NCI-H82 treated with DMSO at 0.1 percent for 48 hours (cell line): ENCODE measurements around the gene GRIK1.
"Not testable (repeated sequence)": the region's sequence is repeated elsewhere in the genome, so short reads cannot be mapped to it uniquely, and the experiment has no call there.

ENCODE experiments used
- DNase-seq: peaks from one replicate; lab custom pipeline; 2025; ENCODE audit not compliant: unreplicated experiment; lab: John Stamatoyannopoulos, UW

GRIK1 gene

DNA sequence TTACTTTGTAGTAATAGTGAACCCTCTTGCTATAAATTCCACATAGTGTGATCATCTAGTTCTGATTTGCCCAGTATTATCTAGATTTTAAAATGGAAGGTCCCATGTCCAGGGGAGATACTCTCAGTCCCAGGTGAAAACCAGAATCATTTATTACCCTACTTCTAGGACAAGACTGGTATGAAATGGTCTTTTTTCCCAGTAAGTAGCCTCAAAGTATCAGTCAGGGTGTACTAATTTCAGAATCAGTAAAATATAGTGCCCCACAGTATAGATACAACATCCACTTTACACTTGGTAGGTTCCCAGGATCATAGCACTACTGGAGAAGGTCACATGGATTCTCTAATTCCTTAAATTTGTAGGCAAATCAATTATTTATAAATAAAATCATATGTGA, 318.3 kb downstream of the GRIK1 start:
- DNase-seq, result no peak

GRCh38 chr21:29616209-29616751, 323.5 kb downstream of the GRIK1 start:
- DNase-seq, result no peak

DNA sequence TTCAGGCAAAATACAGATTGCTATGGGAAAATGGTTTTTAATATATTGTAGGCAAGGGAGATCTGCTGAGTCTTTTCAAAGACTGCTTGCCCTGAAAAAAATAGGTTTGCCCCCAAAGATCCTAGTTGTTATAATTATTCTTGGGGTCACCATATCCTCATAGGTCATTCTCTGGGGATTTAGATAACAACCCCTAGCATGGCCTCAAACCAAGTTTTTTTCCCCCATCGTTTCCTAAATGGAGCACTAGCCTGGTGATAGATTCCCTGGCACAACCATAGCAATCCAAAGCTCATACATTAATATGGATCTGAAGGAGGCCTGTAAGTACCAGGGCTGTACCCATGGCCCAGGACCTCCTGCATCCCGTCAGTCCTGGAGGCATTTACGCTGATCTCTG, 325.9 kb downstream of the GRIK1 start:
- no peak for DNase-seq

GRCh38 chr21:29613021-29613420, 326.8 kb downstream of the GRIK1 start:
- no peak for DNase-seq

DNA sequence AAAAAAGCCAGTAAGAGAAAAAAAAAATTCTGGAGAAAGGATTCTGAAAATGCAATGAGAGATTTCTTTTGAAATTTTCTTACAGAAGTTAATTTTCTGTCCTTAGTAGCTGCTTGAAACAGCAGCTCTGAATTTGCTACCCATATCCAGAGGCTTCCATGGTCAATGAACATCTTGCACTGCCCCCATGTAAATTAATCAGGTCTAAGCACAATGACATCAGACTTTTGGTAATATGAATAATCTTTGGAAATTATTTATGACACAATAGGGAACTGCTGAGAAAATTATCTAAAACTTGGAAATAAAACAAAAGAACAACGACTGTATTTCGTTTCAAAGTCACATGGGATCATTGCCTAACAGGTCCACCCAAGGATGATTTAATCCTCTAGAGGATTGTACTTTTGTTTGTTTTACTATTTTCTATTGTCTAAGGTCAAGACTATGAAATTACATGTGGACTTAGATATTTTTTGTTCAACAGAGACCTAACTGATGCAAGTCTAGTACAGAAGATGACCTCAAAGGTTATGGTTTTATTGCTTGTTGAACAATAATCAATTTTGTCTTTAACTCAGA, 328.9 kb downstream of the GRIK1 start:
- DNase-seq, result no peak

DNA sequence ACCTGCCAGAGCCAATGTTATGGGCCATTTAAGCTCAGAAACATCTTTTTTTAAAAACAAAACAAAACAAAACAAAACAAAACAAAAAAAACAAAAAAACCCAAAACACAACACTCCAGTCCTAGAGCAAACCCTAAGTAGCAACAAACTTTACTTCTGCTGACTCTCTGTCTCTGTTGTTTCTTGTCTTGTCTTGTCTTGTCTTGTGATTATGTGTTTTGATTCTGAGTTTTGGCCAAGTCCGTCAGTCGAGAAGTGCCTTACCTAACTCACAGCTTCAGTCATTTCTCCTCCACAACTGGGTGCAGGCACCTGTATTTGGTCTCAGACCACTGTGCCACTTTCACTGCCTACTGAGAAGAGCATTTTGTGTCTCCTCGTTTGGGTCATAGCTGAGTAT, 333.2 kb downstream of the GRIK1 start:
- no peak for DNase-seq

- DNase-seq, result not testable (repeated sequence)
Observed at GRCh38 chr21:29605219-29605618, 334.6 kb downstream of the GRIK1 start.

GRCh38 chr21:29604076-29604475, 335.7 kb downstream of the GRIK1 start:
- no peak for DNase-seq

- DNase-seq, result no peak
Observed at GRCh38 chr21:29601047-29601446, 338.7 kb downstream of the GRIK1 start.

DNA sequence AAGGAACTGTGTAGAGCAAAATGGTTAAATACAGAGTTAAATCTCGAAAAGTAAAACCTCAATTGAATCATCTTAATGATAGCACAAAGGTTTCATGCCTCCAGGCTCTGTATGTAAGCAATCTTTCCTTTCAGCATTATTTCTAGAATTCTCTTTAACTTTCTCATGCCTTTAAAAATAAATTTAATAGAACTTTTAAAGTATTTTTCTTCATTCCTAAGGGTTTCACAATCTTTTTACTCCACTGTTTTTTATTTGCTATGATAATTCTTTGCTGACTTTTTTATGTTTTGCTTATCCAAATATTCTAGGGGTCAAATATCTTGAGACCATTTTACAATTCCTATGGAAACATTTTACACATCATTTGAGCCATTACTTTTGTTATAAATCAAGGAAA, 353.1 kb downstream of the GRIK1 start:
- DNase-seq, result no peak

- DNase-seq, result no peak
Observed at GRCh38 chr21:29585462-29585861, 354.3 kb downstream of the GRIK1 start.

DNA sequence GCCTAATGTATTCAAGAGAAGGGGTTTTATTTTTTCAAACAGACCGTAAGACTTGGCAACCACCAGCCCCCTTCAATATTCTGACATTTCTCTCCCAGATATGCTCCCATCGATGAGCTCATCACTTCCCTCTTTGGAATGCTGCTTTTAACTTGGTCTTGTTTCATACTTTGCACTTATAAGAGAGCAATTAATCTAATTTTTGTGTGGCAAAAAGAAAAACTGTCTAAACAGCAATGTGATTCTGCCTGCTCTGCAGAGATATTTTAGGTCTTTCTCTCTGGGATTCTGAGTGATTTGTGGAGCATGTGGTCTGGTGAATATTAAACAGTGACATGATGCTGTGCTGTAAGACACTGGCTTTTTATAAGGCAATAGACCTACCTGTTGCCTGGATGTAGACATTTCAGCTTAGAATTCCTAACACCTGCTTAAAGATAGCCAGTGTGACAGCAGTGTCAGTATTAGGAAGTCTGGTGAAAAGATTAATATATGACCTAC, 356.3 kb downstream of the GRIK1 start:
- DNase-seq, result peak; percentile 33

GRCh38 chr21:29582855-29583254, 356.9 kb downstream of the GRIK1 start:
- no peak for DNase-seq

DNA sequence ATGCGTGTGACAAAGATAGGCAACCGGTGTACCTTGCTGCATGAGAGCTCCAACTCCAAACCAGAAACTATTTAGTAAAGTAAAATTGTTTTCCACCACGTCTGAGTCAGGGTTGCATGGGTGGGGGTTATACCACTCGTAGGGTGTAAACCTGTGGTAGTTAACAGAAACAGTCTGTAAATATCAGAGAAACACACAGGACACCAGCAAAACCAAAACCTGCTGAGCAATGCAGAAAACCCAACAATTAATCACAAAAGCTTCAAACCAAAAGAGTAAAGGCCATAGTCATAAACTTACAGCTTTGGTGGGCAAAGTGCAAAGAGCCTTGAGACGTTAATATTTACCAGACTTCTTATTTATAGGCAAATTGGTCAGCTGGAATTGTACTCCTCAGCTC, 358.4 kb downstream of the GRIK1 start:
- no peak for DNase-seq

- DNase-seq, result no peak
Observed at GRCh38 chr21:29580732-29581285, 359.0 kb downstream of the GRIK1 start.

GRCh38 chr21:29578306-29578705, 361.5 kb downstream of the GRIK1 start:
- peak; percentile 99 for DNase-seq

GRCh38 chr21:29571949-29572348, 367.8 kb downstream of the GRIK1 start:
- peak; percentile 85 for DNase-seq

GRCh38 chr21:29568020-29568697, 371.6 kb downstream of the GRIK1 start:
- no peak for DNase-seq

GRCh38 chr21:29557931-29558725, 381.7 kb downstream of the GRIK1 start:
- DNase-seq, result no peak

- DNase-seq, result no peak
Observed at GRCh38 chr21:29557200-29557599, 382.6 kb downstream of the GRIK1 start.

GRCh38 chr21:29555601-29556000, 384.2 kb downstream of the GRIK1 start:
- DNase-seq, result no peak
